ENCODE results near the gene KASH5.

DNA sequence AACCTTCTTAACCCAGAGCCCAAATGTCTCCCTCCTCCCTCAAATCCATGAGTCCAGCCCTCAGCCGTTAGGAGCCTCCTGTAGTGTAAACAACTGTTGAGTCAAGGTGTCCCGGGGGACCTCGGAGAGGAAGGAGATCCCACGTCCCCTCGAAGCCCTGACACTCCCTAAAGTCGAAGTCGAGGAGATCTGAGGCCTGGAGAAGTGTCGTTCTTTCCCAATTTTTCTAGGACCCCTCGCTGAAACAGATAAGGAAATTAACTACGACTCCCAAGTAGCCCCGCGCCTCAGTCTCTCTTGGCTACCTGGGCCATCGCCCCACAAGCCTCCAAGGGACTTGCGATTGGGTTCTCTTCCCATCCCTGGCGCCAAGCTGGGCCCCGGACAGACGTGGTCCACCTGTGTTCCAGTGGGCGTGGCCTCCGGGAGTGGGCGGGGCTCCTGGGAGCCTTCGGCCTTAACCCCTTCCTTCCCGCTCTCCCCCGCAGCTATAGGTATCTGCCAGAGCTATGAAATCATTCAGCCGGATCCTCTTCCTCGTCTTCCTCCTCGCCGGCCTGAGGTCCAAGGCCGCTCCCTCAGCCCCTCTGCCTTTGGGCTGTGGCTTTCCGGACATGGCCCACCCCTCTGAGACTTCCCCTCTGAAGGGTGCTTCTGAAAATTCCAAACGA, 38.0 kb downstream of the KASH5 start:
- TF ChIP-seq, protein P1, sequence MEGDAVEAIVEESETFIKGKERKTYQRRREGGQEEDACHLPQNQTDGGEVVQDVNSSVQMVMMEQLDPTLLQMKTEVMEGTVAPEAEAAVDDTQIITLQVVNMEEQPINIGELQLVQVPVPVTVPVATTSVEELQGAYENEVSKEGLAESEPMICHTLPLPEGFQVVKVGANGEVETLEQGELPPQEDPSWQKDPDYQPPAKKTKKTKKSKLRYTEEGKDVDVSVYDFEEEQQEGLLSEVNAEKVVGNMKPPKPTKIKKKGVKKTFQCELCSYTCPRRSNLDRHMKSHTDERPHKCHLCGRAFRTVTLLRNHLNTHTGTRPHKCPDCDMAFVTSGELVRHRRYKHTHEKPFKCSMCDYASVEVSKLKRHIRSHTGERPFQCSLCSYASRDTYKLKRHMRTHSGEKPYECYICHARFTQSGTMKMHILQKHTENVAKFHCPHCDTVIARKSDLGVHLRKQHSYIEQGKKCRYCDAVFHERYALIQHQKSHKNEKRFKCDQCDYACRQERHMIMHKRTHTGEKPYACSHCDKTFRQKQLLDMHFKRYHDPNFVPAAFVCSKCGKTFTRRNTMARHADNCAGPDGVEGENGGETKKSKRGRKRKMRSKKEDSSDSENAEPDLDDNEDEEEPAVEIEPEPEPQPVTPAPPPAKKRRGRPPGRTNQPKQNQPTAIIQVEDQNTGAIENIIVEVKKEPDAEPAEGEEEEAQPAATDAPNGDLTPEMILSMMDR (IDR thresholded peaks at IDR 0.05; ENCODE audit: low read length): no peak
- TF ChIP-seq EZH2 (IDR thresholded peaks at IDR 0.05; ENCODE audit: borderline replicate concordance, low read length): no peak
